Fibroblast of skin of right biceps (primary cell): ENCODE data around the gene BPIFA3.
"Not testable (repeated sequence)": the region's sequence is repeated elsewhere in the genome, so short reads cannot be mapped to it uniquely, and the experiment has no call there.

Experiments used
- DNase-seq: peaks from one replicate; pipeline ENCODE4 v3.0.0-alpha.2; 2013

BPIFA3 gene

DNA sequence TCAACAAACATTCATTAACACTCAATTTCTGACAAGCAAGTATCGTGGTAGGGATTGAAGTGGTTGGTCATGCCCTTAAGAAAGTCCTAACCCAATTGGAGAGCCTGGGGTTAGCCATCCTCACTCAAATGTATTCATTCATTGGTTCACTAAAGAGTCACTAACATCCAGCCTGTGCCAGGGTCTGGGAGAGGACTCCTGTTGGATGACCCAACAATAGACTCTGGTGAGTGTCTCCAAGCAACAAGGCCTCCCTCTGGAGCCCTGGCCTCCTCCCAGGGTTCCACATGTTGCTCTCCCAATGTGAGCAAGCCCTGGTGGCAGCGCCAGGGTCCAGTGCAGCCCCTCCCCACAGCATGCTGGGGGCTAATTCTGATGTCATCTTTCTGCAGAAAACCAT is at the start of gene BPIFA3:
Gene BPIFA3 (plus strand): TSS at position 301 of the 400 bp plus-strand sequence. CDS start 185 bp downstream, outside the sequence.
- DNase-seq: no peak

DNA sequence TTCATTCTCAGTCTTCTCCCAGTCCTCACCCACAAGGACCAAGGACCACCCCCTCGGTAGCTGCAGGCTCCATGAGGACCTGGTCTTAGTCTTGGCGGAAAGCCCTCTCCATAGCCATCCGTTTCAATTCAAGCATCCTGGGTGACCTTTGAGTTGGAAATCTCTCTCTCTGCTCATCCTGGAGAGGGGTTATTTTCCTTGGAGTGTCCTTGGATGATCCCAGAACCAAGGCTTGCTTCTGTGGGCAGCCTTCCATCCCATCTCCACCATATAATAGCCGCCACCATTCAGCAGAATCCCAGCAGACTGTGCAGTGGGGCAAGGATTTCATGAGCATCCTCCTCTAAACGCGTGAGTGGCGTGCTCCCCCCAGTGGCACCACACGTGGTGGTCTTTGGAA is 49.3 kb upstream of the BPIFA3 start, which contains the start of gene BPIFA2:
Gene BPIFA2 (plus strand): TSS at position 301 of the 400 bp plus-strand sequence. CDS start 987 bp downstream, outside the sequence.
- DNase-seq: no peak

DNA sequence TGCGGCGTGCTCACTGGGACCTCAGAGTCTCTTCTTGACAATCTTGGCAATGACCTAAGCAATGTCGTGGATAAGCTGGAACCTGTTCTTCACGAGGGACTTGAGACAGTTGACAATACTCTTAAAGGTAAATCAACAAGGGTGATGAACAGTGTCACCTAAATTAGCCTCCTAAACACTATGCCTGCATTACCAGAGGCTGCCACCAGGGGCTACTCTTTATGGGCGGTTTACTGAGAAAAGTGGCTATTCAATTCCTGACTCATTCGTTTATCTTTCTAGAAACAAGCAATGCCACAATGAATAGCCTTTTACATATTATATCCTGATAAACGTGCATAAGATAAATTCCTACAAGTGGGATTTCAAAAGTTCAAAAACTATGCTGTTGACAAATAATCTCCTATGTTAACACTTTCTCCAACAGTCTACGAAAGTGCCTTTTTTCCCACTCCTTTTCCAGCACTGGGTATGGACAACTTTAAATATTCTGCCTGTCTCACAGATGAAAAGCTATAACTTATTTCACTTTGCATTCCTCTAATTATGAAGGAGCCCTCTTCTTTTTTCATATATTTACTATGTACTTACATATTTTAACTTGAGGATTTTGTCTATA is 47.9 kb upstream of the BPIFA3 start:
- no peak for DNase-seq

DNA sequence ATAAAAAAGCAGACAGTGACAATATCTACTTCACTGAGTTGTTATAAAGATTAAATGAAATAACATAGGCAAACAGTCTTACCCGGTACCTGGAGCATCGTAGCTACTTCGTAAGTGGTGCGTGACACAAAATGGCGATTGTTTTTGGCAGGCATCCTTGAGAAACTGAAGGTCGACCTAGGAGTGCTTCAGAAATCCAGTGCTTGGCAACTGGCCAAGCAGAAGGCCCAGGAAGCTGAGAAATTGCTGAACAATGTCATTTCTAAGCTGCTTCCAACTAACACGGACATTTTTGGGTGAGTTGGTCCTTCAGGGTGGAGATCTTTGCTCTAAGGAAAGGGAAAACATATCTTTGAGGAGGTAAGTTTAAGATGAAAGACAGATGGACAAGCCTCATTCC is 44.4 kb upstream of the BPIFA3 start:
- DNase-seq: no peak

GRCh38 chr20:33175123-33175522 is 42.0 kb upstream of the BPIFA3 start:
- no peak for DNase-seq

DNA sequence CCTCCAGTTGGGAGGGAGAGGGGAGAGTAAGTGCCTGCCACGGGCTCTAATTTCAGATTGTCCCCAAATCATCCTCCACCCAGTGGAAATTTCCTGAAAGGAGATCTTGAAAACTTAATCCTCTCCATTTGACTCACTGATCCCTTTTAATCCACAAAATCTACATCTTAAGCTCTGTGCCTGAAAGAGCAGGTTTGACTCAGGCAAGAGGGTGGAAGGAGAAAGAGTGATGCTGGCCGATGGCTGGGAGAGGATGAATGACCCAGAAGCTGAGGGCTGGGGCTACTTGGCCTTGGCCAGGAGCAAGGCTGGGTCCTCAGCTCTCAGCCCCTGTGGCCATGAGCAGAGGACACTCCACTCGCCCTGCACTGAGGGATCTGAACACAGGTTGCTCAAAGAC is 41.1 kb upstream of the BPIFA3 start:
- DNase-seq: no peak

DNA sequence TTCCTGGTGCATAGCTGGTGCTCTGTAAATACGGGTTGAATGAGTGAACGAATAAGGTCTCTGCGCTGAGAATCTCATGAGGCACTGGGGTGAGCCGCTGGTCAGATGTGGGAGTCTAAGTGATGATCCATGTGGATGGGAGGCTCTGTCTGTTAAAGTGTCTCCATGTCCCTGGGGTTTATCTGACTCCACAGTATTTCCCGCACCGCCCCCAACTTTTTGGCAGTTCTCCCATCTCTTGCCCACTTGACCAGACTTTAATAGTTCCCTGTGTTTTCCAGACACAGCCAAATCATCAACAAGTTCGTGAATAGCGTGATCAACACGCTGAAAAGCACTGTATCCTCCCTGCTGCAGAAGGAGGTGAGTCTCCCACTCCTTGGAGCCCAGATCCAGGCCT is 39.3 kb upstream of the BPIFA3 start:
- no peak for DNase-seq

- no peak for DNase-seq
These were observed 38.4 kb upstream of the BPIFA3 start for GRCh38 chr20:33178726-33179125.

GRCh38 chr20:33180169-33180568 is 37.0 kb upstream of the BPIFA3 start:
- DNase-seq: no peak

DNA sequence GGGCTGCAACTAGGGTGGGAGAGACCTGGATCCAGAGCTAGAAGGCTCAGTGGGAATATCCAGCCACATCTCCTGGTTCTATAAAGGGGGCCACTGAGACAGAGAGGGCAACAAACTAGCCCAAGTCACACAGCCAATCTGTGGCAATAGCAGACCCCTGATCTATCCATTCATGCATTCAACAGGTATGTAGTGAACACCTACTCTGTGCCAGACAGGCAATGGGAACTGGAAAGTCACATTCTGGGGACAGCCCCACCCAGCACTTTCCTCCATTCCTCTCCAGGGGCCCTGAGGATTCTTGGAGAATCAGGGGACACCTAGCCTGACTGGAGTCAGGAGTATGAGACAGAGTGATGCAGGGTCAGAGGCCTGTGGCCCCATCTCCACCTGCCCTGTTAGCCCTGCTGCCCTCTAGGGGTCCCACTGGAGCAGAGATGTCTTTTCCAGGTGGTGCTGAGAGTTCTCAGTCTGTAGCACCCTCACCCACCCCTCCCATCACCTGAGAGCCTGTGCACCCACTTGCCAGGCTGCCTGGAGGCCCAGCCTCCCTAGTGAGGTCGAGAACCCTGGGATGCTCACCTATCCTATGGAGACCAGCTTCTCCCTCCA is 35.6 kb upstream of the BPIFA3 start:
- DNase-seq: no peak

DNA sequence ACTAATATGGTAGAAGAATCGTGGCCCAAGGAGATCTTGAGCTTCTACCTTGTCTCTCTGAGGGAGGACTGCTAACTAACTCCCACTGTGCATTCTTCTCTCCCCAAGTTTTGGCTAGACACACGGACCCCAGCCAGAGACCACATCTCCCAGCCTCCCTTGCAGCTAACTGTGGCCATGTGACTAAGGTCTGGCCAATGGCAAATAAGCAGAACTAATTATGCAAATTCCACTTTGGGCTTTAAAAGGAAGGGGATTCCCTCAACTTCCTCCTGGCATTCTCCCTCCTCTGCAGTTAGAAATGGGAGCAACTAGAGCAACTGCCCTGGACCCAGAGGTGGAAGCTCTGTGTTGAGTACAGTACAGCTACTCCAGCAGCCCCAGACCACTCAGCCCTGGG is 33.8 kb upstream of the BPIFA3 start:
- DNase-seq: no peak

GRCh38 chr20:33185031-33185590 is 32.0 kb upstream of the BPIFA3 start:
- DNase-seq: not testable (repeated sequence)

DNA sequence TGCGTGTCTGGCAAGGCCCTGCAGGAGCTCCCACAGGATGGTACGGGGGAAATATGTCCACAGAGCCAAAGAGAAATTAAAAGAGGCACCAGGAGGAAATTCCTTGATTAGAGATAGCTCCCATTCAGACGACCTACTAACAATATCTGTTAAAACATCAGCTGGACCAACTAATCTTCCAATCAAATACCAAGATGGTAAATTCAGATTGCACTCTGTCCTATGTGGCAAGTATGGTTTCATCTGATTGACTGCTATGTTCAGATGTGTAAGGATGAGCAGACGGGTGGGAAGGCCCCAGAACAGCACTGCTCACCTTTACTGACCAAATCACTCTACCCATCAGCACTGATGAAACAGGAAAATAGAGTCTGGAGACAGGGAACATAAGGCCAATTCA is 29.7 kb upstream of the BPIFA3 start:
- no peak for DNase-seq

DNA sequence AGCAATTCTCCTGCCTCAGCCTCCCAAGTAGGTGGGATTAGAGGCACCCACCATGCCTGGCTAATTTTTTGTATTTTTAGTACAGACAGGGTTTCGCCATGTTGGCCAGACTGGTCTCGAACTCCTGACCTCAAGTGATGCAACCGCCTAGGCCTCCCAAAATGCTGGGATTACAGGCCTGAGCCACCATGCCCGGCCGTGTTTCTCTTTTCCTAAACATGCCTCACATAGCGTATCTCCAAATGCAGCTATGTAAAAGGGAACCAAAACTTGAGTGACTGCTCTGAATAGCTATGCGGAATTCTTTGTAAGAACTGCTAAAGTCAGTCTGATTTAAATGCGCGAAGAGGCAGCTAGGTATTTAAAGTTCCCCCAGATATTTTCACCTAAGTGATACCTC is 28.7 kb upstream of the BPIFA3 start:
- no peak for DNase-seq

DNA sequence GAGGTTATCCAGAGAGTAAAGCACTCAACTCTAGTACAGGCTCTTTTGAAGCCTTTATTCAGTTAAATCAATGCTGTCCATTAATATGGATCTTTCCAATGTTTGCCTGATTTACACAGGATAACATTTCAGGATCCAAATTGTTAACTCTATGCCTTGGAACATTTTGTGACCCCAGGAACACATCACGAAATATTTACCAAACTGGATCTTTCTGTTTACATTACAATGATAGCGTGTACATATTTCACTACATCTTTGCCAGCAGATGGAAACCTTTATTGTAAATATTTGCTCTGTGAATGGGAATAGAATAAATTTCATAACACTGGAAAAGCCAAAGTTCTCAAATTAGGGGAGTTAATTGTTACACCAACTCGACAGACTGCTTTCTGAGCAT is 25.7 kb upstream of the BPIFA3 start:
- DNase-seq: no peak

DNA sequence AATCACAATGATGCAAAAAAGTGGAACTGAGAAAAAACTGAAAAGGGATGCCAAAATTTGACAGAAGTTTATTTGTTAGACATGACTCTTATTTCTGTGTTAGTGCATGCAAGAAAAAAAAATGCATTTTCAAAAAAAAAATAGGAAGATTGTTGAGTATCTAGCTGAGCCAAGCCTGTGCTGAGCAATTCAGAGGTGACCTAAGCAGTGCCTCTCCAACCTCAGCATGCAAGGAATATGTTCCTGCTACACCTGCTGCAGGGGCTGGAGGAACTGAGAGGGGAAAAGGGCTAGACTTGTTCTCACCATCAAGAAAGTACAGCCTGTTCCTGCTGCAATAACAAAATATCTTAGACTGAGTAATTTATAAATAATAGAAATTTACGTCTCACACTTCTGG is 25.2 kb upstream of the BPIFA3 start:
- no peak for DNase-seq

- no peak for DNase-seq
These were observed 24.1 kb upstream of the BPIFA3 start for GRCh38 chr20:33192912-33193501.

DNA sequence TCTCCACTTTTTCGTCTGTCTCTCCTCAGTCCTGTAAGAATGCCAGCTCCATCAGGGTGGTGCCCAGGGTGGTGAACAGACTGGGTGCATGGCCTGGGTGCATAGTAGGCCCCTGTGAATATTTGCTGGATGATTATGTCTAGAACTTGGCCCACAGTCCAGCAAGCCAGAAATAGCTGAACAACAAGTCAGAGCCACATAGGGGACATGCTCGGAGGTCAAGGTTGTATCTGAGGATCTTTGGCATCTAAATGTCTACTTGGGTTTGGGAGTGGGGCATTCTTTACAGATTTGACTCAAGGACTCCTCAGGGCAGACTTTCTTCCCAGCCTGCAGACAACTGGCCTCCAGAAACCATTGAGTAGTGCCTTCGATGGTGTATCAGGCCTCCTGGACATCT is 18.1 kb upstream of the BPIFA3 start:
- DNase-seq: no peak

GRCh38 chr20:33202451-33202850 is 14.7 kb upstream of the BPIFA3 start:
- no peak for DNase-seq

- no peak for DNase-seq
These were observed 13.7 kb upstream of the BPIFA3 start for GRCh38 chr20:33203444-33203843.

DNA sequence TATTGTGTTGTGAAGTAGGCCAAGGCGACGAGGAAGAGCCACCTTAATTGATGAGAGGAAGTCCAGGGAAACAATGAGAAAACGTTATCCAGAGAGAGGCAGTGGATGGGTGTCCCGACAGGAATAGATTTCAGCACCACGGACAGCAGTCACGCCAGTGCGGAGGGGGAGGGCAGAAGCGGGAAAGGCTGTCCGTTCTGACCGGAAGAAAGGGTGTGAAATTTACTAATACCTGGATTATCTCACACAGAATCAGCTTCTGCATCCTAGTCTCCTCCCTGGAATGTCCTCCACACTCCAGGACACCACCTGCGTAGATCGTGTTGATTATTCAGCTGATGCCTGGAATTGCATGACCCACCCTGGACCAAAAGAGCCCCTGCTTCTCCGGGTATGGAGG is 7.4 kb upstream of the BPIFA3 start:
- peak; percentile 61 for DNase-seq

DNA sequence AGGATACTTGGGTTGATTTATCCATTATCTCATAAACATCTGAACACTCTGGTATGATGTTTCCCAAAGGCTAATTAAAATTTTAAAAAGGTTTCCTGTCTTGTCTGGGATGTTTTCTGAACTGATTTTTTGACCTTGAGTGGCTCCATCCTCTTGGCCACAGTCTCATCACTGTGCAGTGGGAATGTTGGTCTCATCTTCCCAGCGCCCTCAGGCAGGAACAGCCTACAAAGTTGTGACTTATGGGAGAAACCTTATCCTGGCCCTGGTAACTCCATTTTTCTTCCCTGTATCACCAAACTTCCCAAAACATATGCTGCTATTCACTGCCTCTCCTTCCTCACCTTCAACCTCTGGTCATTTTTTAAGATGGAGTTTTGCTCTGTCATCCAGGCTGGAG is 6.8 kb upstream of the BPIFA3 start:
- no peak for DNase-seq

DNA sequence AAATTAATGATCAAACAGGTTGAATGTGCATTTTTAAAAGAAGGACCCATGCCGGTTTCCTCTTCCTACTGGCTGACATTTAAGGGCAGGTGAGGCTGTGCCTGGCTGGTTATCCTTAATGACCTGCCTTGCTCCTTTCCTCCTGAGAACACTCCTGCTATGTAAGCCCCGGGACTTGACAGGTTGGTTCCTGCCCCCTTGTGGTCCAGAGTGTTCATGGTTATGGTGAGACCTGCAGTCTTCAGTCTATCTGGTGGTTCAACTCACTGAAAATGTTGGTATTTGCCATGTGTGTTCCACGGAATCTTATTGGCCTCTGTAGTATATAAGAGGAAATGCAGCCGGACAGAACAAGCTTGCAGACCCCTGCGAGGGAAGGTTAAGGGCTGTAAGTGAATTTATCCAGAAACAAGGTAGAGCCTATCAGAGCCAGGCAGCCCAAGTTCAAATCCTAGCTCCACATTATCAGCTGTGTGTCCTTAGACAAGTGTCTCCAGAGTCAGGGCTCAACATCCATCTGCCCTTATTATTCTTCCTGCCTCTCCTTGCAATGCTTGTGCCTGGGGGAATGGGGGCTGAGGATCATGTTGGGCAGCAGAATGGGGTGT is 5.2 kb upstream of the BPIFA3 start:
- peak; percentile 13 for DNase-seq

- DNase-seq: no peak
These were observed 7.2 kb downstream of the BPIFA3 start for GRCh38 chr20:33224399-33224798.
